Stimulated activated CD4-positive, alpha-beta T cell treated with anti-CD3 and anti-CD28 coated beads, Interleukin-15, amount 100 ng/mL, for 1 hour (primary cell): ENCODE data around the gene BICC1.

Experiments used
- DNase-seq, 2 donors: peaks; one replicate each; pipeline ENCODE4 v3.0.0-alpha.2; 2020; ENCODE audit warnings: low read depth in 1 of 2, low spot score in 1 of 2

Gene BICC1

GRCh38 chr10:58734664-58735063 is 222.0 kb downstream of the BICC1 start:
- no peak for DNase-seq

GRCh38 chr10:58735087-58735486 is 222.4 kb downstream of the BICC1 start:
- DNase-seq = no peak

GRCh38 chr10:58740620-58741369 is 228.1 kb downstream of the BICC1 start:
- no peak for DNase-seq

GRCh38 chr10:58741673-58742072 is 229.0 kb downstream of the BICC1 start:
- no peak for DNase-seq

- no peak for DNase-seq
These were observed 229.5 kb downstream of the BICC1 start for GRCh38 chr10:58742141-58742540.

GRCh38 chr10:58743466-58744115 is 230.9 kb downstream of the BICC1 start:
- no peak for DNase-seq

GRCh38 chr10:58746474-58747185 is 234.0 kb downstream of the BICC1 start:
- DNase-seq = no peak

- DNase-seq = no peak
These were observed 235.0 kb downstream of the BICC1 start for GRCh38 chr10:58747687-58748086.

GRCh38 chr10:58752665-58753064 is 240.0 kb downstream of the BICC1 start:
- no peak for DNase-seq

- no peak for DNase-seq
These were observed 240.8 kb downstream of the BICC1 start for GRCh38 chr10:58753425-58753824.

GRCh38 chr10:58754469-58755339 is 242.0 kb downstream of the BICC1 start:
- no peak for DNase-seq

- no peak for DNase-seq
These were observed 242.6 kb downstream of the BICC1 start for GRCh38 chr10:58755340-58755610.

GRCh38 chr10:58755677-58756076 is 243.0 kb downstream of the BICC1 start:
- no peak for DNase-seq

- no peak for DNase-seq
These were observed 243.6 kb downstream of the BICC1 start for GRCh38 chr10:58756130-58756719.

GRCh38 chr10:58757352-58758065 is 244.8 kb downstream of the BICC1 start:
- no peak for DNase-seq

- no peak for DNase-seq
These were observed 245.6 kb downstream of the BICC1 start for GRCh38 chr10:58758321-58758720.

GRCh38 chr10:58764087-58764747 is 251.5 kb downstream of the BICC1 start:
- DNase-seq = no peak

- no peak for DNase-seq
These were observed 253.2 kb downstream of the BICC1 start for GRCh38 chr10:58765910-58766309.

GRCh38 chr10:58767652-58768051 is 255.0 kb downstream of the BICC1 start:
- DNase-seq = no peak

- DNase-seq = no peak
These were observed 259.2 kb downstream of the BICC1 start for GRCh38 chr10:58771863-58772262.
